K562 (cell line): ENCODE data around the gene ZNF559. TPM values are rescaled to one million over a fixed set of nuclear protein-coding genes. Genes with fewer than 3 reads are reported as not detected.
A peak's percentile ranks its signal among the peaks of the same experiment; 100 is the strongest.

Experiments used
- CBFB ChIP-seq: sonication (generic); formaldehyde crosslinking; IDR thresholded peaks from 2 replicates; pipeline ENCODE4 v1.4.0; 2020; ENCODE audit warnings: mild to moderate bottlenecking, missing genetic modification reagents
- GATAD2A ChIP-seq: fragments of 450-650 bp; IDR thresholded peaks from 2 replicates; pipeline ENCODE4 v1.6.1; 2017
- ILK ChIP-seq: fragments of 450-650 bp; IDR thresholded peaks from 2 replicates; pipeline ENCODE4 v1.6.1; 2016; ENCODE audit warnings: missing genetic modification characterization, low read depth, mild to moderate bottlenecking, missing compliant biosample characterization, moderate library complexity, borderline replicate concordance
- JUN ChIP-seq, 2 experiments: sonication (generic) in 1 of 2; formaldehyde crosslinking in 1 of 2; IDR thresholded peaks; 2 replicates each; pipeline versions ENCODE4 v1.6.1 to v1.8.0; 2012 to 2022; ENCODE audit warnings: borderline replicate concordance in 2 of 2, mild to moderate bottlenecking in 2 of 2, improper control_type of control experiment in 1 of 2, low read depth in 1 of 2, low read length in 1 of 2, missing genetic modification reagents in 1 of 2
- L3MBTL2 ChIP-seq: fragments of 450-650 bp; IDR thresholded peaks from 2 replicates; pipeline ENCODE4 v1.6.1; 2016; ENCODE audit warnings: mild to moderate bottlenecking, moderate library complexity
- NR4A1 ChIP-seq, 2 experiments: fragments of 250-450 bp in 1 of 2; fragments of 450-650 bp in 1 of 2; sonication (Bioruptor Pico) in 1 of 2; IDR thresholded peaks; 2 replicates each; pipeline versions ENCODE4 v1.4.0 to v1.6.1; 2016 to 2020; ENCODE audit warnings: mild to moderate bottlenecking in 2 of 2, missing compliant biosample characterization in 1 of 2, missing genetic modification characterization in 1 of 2, moderate library complexity in 1 of 2
- TAF1 ChIP-seq: IDR thresholded peaks from 2 replicates; pipeline ENCODE4 v1.6.1; 2011; ENCODE audit warnings: mild to moderate bottlenecking, low read length, moderate library complexity; ENCODE audit not compliant: insufficient read depth, control insufficient read depth, severe bottlenecking; ENCODE audit errors: extremely low read depth
- TEAD4 ChIP-seq, 2 experiments: sonication (generic) in 1 of 2; formaldehyde crosslinking in 1 of 2; IDR thresholded peaks; 2 replicates each; pipeline versions ENCODE4 v1.6.1 to v1.8.0; 2012 to 2022; ENCODE audit warnings: borderline replicate concordance in 1 of 2, inconsistent platforms in 1 of 2, low read length in 1 of 2, mild to moderate bottlenecking in 1 of 2, missing genetic modification reagents in 1 of 2
- polyA plus RNA-seq, 8 experiments: library from polyadenylated mRNA; depleted of rRNA in 4 of 8; stranded (reverse) in 5 of 8; unstranded in 3 of 8; fragments of >200 nt; fragmentation: Nextera tagmentation in 2 of 8; fragmentation: Illumina TruSeq in 1 of 8; extraction: Ambion mirVana in 2 of 8; extraction: Trizol in 1 of 8; gene quantifications; 2 replicates each; pipeline versions ENCODE4 v1.2.1 to v1.2.3, GENCODE V29; 2011 to 2014; ENCODE audit warnings: inconsistent platforms in 1 of 8, missing spikeins in 1 of 8
- total RNA-seq, 7 experiments: library from RNA; depleted of rRNA in 6 of 7; stranded (reverse); fragments of >200 nt in 6 of 7; fragmentation: Illumina TruSeq in 2 of 7; extraction: Trizol in 2 of 7; gene quantifications; 2 replicates each; pipeline versions ENCODE4 v1.2.1 to v1.2.3, GENCODE V29; 2011 to 2021; ENCODE audit warnings: low replicate concordance in 1 of 7
- TF ChIP-seq, protein P1 (sequence below): fragments of 450-650 bp; IDR thresholded peaks from 2 replicates; pipeline ENCODE4 v1.6.1; 2018; ENCODE audit warnings: mild to moderate bottlenecking, low read depth; ENCODE audit not compliant: partially characterized antibody
- TF ChIP-seq, protein P2 (sequence below), 2 experiments: IDR thresholded peaks; 2 replicates each; pipeline ENCODE4 v1.6.1; 2012; ENCODE audit warnings: improper control_type of control experiment in 2 of 2, low read depth in 2 of 2, low read length in 2 of 2, borderline replicate concordance in 1 of 2
- TF ChIP-seq, protein P3 (sequence below): fragments of 250-450 bp; sonication (Bioruptor Pico); IDR thresholded peaks from 2 replicates; pipeline ENCODE4 v1.8.0; 2021; ENCODE audit warnings: moderate library complexity, mild to moderate bottlenecking, inconsistent platforms
- TF ChIP-seq, protein P4 (sequence below): fragments of 450-650 bp; conservative IDR thresholded peaks from 2 replicates; pipeline ENCODE4 v1.6.1; 2016; ENCODE audit warnings: missing genetic modification characterization, low read depth, mild to moderate bottlenecking, control low read depth, missing compliant biosample characterization
- TF ChIP-seq, protein P5 (sequence below), 3 experiments: fragments of 200-800 bp in 1 of 3; fragments of 250-450 bp in 1 of 3; fragments of 450-650 bp in 1 of 3; sonication (Bioruptor Pico) in 1 of 3; sonication (Bioruptor generic) in 1 of 3; formaldehyde crosslinking in 1 of 3; IDR thresholded peaks; 2 replicates each; pipeline versions ENCODE4 v1.6.1 to v1.8.0; 2016 to 2022; ENCODE audit warnings: mild to moderate bottlenecking in 2 of 3, missing genetic modification characterization in 2 of 3, missing compliant biosample characterization in 1 of 3, moderate library complexity in 1 of 3

The ZNF559 gene
- total and polyA plus RNA-seq, 9 of the 15 experiments (the other 6 are each of a cell fraction or from before 2014, with no cell fraction given): 4.0 to 21.5 (median 11.5) TPM

DNA sequence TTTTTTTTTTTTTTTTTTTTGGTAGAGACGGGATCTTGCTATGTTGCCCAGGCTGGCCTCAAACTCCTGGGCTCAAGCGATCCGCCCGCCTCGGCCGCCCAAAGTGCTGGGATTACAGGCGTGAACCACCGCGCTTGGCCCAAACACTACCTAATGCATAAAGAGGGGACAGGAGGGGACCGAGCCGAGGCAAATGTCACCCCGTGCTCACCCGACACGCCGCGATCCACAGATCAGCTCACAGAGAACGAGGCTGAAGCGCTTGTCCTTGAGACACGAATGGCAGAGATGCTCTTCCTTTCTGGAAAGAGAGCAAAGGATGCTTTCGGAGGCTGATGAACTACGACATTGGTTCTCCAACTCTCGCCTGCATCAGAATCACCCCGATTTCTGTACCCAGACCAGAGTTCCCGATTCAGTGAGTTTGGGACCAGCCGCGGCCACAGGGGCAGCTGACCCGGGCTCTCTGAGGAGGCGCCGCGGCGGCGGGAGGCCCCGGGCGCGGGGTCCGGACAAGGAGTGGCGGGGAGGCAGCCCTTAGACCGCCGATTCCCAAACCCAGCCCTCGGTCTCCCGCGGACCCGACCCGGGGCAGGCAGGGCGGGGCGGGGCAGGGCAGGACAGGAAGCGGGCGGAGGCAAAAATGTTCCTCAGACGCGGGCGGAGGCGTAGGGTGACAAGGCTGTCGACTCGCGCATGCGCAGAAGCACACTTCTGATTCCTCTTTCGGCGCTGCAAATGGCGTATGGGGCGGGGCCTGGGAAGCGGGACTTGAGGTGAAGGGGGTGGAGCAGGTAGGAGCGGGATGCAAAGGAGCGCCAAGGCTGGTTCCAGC, 14.6 kb upstream of the ZNF559 start, which contains the start of gene ZNF699 (continued):
- TF ChIP-seq, protein P1, sequence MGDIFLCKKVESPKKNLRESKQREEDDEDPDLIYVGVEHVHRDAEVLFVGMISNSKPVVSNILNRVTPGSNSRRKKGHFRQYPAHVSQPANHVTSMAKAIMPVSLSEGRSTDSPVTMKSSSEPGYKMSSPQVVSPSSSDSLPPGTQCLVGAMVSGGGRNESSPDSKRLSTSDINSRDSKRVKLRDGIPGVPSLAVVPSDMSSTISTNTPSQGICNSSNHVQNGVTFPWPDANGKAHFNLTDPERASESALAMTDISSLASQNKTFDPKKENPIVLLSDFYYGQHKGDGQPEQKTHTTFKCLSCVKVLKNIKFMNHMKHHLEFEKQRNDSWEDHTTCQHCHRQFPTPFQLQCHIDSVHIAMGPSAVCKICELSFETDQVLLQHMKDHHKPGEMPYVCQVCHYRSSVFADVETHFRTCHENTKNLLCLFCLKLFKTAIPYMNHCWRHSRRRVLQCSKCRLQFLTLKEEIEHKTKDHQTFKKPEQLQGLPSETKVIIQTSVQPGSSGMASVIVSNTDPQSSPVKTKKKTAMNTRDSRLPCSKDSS: no peak
- TF ChIP-seq ILK (no peak), CBFB (CRISPR knock-in tag) (no peak), L3MBTL2 (peak; percentile 65; the same call in 1 of the 2 replicates), GATAD2A (no peak), NR4A1 (CRISPR knock-in tag; IDR thresholded peaks at IDR 0.05) (no peak), NR4A1 (tag; IDR thresholded peaks at IDR 0.05) (no peak), TEAD4 (IDR thresholded peaks at IDR 0.05; ENCODE audit: low read length) (no peak), TEAD4 (CRISPR knock-in tag; IDR thresholded peaks at IDR 0.05; ENCODE audit: borderline replicate concordance) (no peak), JUN (IDR thresholded peaks at IDR 0.05; ENCODE audit: borderline replicate concordance, low read depth, low read length) (no peak), JUN (CRISPR knock-in tag; IDR thresholded peaks at IDR 0.05; ENCODE audit: borderline replicate concordance) (no peak), TAF1 (peak; percentile 41)
- TF ChIP-seq, protein P2, sequence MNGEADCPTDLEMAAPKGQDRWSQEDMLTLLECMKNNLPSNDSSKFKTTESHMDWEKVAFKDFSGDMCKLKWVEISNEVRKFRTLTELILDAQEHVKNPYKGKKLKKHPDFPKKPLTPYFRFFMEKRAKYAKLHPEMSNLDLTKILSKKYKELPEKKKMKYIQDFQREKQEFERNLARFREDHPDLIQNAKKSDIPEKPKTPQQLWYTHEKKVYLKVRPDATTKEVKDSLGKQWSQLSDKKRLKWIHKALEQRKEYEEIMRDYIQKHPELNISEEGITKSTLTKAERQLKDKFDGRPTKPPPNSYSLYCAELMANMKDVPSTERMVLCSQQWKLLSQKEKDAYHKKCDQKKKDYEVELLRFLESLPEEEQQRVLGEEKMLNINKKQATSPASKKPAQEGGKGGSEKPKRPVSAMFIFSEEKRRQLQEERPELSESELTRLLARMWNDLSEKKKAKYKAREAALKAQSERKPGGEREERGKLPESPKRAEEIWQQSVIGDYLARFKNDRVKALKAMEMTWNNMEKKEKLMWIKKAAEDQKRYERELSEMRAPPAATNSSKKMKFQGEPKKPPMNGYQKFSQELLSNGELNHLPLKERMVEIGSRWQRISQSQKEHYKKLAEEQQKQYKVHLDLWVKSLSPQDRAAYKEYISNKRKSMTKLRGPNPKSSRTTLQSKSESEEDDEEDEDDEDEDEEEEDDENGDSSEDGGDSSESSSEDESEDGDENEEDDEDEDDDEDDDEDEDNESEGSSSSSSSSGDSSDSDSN (IDR thresholded peaks at IDR 0.05; ENCODE audit: borderline replicate concordance in 1 of 2, low read depth in 2 of 2, low read length in 2 of 2): 0 out of 4 replicates have a peak, but pooled peaks of 1 of the 2 experiments have one; percentile 53
- TF ChIP-seq, protein P3, sequence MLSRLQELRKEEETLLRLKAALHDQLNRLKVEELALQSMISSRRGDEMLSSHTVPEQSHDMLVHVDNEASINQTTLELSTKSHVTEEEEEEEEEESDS (CRISPR knock-in tag): no peak
- TF ChIP-seq, protein P4, sequence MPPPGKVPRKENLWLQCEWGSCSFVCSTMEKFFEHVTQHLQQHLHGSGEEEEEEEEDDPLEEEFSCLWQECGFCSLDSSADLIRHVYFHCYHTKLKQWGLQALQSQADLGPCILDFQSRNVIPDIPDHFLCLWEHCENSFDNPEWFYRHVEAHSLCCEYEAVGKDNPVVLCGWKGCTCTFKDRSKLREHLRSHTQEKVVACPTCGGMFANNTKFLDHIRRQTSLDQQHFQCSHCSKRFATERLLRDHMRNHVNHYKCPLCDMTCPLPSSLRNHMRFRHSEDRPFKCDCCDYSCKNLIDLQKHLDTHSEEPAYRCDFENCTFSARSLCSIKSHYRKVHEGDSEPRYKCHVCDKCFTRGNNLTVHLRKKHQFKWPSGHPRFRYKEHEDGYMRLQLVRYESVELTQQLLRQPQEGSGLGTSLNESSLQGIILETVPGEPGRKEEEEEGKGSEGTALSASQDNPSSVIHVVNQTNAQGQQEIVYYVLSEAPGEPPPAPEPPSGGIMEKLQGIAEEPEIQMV (tag): no peak
- TF ChIP-seq, protein P5, sequence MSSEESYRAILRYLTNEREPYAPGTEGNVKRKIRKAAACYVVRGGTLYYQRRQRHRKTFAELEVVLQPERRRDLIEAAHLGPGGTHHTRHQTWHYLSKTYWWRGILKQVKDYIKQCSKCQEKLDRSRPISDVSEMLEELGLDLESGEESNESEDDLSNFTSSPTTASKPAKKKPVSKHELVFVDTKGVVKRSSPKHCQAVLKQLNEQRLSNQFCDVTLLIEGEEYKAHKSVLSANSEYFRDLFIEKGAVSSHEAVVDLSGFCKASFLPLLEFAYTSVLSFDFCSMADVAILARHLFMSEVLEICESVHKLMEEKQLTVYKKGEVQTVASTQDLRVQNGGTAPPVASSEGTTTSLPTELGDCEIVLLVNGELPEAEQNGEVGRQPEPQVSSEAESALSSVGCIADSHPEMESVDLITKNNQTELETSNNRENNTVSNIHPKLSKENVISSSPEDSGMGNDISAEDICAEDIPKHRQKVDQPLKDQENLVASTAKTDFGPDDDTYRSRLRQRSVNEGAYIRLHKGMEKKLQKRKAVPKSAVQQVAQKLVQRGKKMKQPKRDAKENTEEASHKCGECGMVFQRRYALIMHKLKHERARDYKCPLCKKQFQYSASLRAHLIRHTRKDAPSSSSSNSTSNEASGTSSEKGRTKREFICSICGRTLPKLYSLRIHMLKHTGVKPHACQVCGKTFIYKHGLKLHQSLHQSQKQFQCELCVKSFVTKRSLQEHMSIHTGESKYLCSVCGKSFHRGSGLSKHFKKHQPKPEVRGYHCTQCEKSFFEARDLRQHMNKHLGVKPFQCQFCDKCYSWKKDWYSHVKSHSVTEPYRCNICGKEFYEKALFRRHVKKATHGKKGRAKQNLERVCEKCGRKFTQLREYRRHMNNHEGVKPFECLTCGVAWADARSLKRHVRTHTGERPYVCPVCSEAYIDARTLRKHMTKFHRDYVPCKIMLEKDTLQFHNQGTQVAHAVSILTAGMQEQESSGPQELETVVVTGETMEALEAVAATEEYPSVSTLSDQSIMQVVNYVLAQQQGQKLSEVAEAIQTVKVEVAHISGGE (CRISPR knock-in tag; IDR thresholded peaks at IDR 0.05): no peak
